Kidney (tissue), 14 donors: ENCODE results near the gene WDFY4. TPM values are rescaled to one million over a fixed set of nuclear protein-coding genes. Genes with fewer than 3 reads are reported as not detected.

Experiments used
- DNase-seq, 5 donors: peaks; one replicate each; pipeline ENCODE4 v3.0.0-alpha.2; 2013 to 2020
- FAIRE-seq: peaks from 2 replicates; lab custom pipeline; 2012; peaks lifted over from hg19 to GRCh38; lab: Jason Lieb, UNC
- H3K27ac ChIP-seq, 2 donors: one replicate each; pipeline ENCODE4 v1.7.0; 2013; ENCODE audit warnings: low read depth in 2 of 2, low read length in 2 of 2, inconsistent platforms in 1 of 2
- H3K27me3 ChIP-seq: one replicate; pipeline ENCODE4 v1.7.1; 2013; ENCODE audit warnings: low read length, inconsistent platforms; ENCODE audit not compliant: control insufficient read depth, insufficient read depth
- H3K36me3 ChIP-seq, 3 donors: one replicate each; pipeline versions ENCODE4 v1.7.0 to v1.7.1; 2013; ENCODE audit warnings: low read length in 3 of 3, control low read depth in 1 of 3, inconsistent platforms in 1 of 3; ENCODE audit not compliant: insufficient read depth in 3 of 3, control insufficient read depth in 2 of 3
- H3K4me1 ChIP-seq, 3 donors: one replicate each; pipeline versions ENCODE4 v1.7.0 to v1.7.1; 2013; ENCODE audit warnings: low read length in 3 of 3, inconsistent platforms in 1 of 3, low read depth in 1 of 3; ENCODE audit not compliant: control insufficient read depth in 2 of 3, insufficient read depth in 2 of 3
- H3K4me3 ChIP-seq, 3 donors: one replicate each; pipeline versions ENCODE4 v1.7.0 to v1.8.1; 2013; ENCODE audit warnings: low read length in 3 of 3, control low read depth in 1 of 3, inconsistent platforms in 1 of 3
- H3K9ac ChIP-seq, 3 donors: one replicate each; pipeline versions ENCODE4 v1.7.0 to v1.7.1; 2013; ENCODE audit warnings: low read length in 3 of 3, control low read depth in 1 of 3, inconsistent platforms in 1 of 3
- H3K9me3 ChIP-seq, 3 donors: one replicate each; pipeline versions ENCODE4 v1.7.0 to v1.7.1; 2013; ENCODE audit warnings: low read length in 3 of 3, control low read depth in 1 of 3, inconsistent platforms in 1 of 3; ENCODE audit not compliant: control insufficient read depth in 2 of 3, insufficient read depth in 1 of 3
- CTCF ChIP-seq: IDR thresholded peaks from 3 replicates; pipeline ENCODE4 v1.5.1; 2012; ENCODE audit warnings: mild to moderate bottlenecking, moderate library complexity, borderline replicate concordance; ENCODE audit not compliant: insufficient read depth; ENCODE audit errors: extremely low read depth
- intact Hi-C: fragments of 100-400 bp; cut with DNase I; formaldehyde crosslinking; loops from one replicate; pipeline ENCODE4 v1.11.1; 2022
- polyA plus RNA-seq: library from polyadenylated mRNA; stranded (reverse); fragments of 350-450 nt; fragmentation: Illumina TruSeq; extraction: RNeasy Lipid Tissue Mini Kit (QIAGEN cat#74804); gene quantifications from one replicate; pipeline ENCODE4 v1.2.3, GENCODE V29; 2014; ENCODE audit warnings: low read depth, low replicate concordance; ENCODE audit not compliant: insufficient read depth
- total RNA-seq: library from RNA; stranded (reverse); fragmentation: NEBNext Ultra II Directional; extraction: Animal tissue kit (Norgen Biotek cat#: 25700); gene quantifications from one replicate; pipeline ENCODE4 v1.2.1, GENCODE V29; 2021
- donor health status: control.
- donor health status: control.
- donor health status: control.
- donor health status: control.
- donor health status: control.
- donor health status: DM: yes; HTN: yes; CAD: no.
- donor health status: Normal renal cell carcinoma (clear cell type).

The WDFY4 gene
- total and polyA plus RNA-seq, 2 donors from 2014 or later: 1.7 to 13.3 TPM

- TF ChIP-seq CTCF: no peak
- no peak overlapping the region for H3K27ac ChIP-seq
- H3K36me3 ChIP-seq: no peaks in the 10 kb centered on the region
- FAIRE-seq (no peak), DNase-seq (no peak)
- H3K9me3 ChIP-seq: no peaks in the 10 kb centered on the region
- intact Hi-C loops: no loop called here
- no peaks in the 10 kb centered on the region for H3K27me3 ChIP-seq
- H3K4me1 ChIP-seq: no peaks in the 10 kb centered on the region
- H3K9ac ChIP-seq: no peak overlapping the region
- H3K4me3 ChIP-seq: no peak overlapping the region
Measured at GRCh38 chr10:48906841-48907240, 222.2 kb downstream of the WDFY4 start.

GRCh38 chr10:48907730-48908129, 223.1 kb downstream of the WDFY4 start:
- intact Hi-C loops: no loop called here
- no peaks in the 10 kb centered on the region for H3K4me1 ChIP-seq
- H3K36me3 ChIP-seq: no peaks in the 10 kb centered on the region
- no peak for FAIRE-seq
- H3K27me3 ChIP-seq: no peaks in the 10 kb centered on the region
- no peak overlapping the region for H3K4me3 ChIP-seq
- H3K27ac ChIP-seq: no peak overlapping the region
- no peak overlapping the region for H3K9ac ChIP-seq
- H3K9me3 ChIP-seq: no peaks in the 10 kb centered on the region
- no peak for DNase-seq
- no peak for TF ChIP-seq CTCF

- no peak overlapping the region for H3K4me3 ChIP-seq
- H3K27ac ChIP-seq: no peak overlapping the region
- H3K9ac ChIP-seq: no peak overlapping the region
- DNase-seq (no peak), FAIRE-seq (no peak)
- H3K27me3 ChIP-seq: no peaks in the 10 kb centered on the region
- H3K9me3 ChIP-seq: no peaks in the 10 kb centered on the region
- no peaks in the 10 kb centered on the region for H3K36me3 ChIP-seq
- no peak for TF ChIP-seq CTCF
- intact Hi-C loops: no loop called here
- no peaks in the 10 kb centered on the region for H3K4me1 ChIP-seq
Measured at GRCh38 chr10:48910548-48910947, 225.9 kb downstream of the WDFY4 start.

GRCh38 chr10:48913674-48914073, 229.0 kb downstream of the WDFY4 start:
- no peaks in the 10 kb centered on the region for H3K4me1 ChIP-seq
- FAIRE-seq (no peak), DNase-seq (no peak)
- no peaks in the 10 kb centered on the region for H3K27me3 ChIP-seq
- no peak overlapping the region for H3K9ac ChIP-seq
- H3K27ac ChIP-seq: no peak overlapping the region
- intact Hi-C loops: no loop called here
- no peak overlapping the region for H3K4me3 ChIP-seq
- H3K36me3 ChIP-seq: no peaks in the 10 kb centered on the region
- no peak for TF ChIP-seq CTCF
- H3K9me3 ChIP-seq: no peaks in the 10 kb centered on the region
